GM21360 (cell line): ENCODE data around the gene ANKRD24.
"Not testable (repeated sequence)": the region's sequence is repeated elsewhere in the genome, so short reads cannot be mapped to it uniquely, and the experiment has no call there.

Source experiments
- ATAC-seq: cut with Tn5 transposase; IDR thresholded peaks from one replicate; pipeline ENCODE4 v1.9.1; 2021; ENCODE audit warnings: mild to moderate bottlenecking, moderate library complexity; ENCODE audit not compliant: unreplicated experiment

The ANKRD24 gene

DNA sequence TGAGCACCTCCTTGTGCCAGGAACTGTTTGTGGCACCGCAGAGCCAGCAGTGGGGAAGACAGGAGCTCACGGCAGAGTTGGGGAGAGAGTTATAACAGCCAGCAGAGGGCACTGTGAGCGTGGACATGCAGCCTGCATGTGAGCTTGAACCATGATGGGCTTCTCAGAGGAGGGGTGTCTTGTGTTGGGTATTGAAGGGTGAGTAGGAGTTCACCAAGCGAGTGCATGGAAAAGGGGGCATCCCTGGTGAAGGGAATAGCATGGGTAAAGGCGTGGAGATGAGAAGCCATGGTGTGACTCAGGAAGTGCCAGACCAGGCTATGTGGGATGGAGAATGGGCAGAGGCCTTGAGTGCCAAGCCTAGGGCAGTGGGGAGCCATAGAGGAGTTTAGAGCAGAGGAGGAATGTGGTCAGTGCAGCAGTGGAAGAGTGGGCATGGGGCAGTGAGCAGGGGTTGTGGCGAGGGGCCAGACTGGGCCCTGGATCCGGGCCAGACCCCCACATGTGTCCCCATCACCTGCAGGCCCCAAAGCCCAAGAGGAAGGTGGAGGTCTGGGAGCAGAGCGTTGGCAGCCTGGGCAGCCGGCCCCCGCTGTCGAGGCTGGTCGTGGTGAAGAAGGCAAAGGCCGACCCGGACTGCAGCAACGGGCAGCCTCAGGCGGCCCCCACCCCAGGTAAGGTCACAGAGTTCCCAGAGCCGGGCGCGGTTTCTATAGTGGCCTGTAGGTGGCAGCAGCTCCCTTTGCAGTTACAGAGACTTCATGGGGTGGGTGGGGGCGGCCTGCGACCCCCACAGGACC, 84.8 kb downstream of the ANKRD24 start:
- ATAC-seq = no peak

GRCh38 chr19:4267901-4268815, 85.7 kb downstream of the ANKRD24 start:
- ATAC-seq = no peak

GRCh38 chr19:4268816-4269430, 86.4 kb downstream of the ANKRD24 start:
- no peak for ATAC-seq

GRCh38 chr19:4272894-4273293, 90.4 kb downstream of the ANKRD24 start:
- no peak for ATAC-seq

- not testable (repeated sequence) for ATAC-seq
Measured at GRCh38 chr19:4274321-4274686, 91.8 kb downstream of the ANKRD24 start.
